H4 (cell line): ENCODE measurements around the gene FOXC2. TPM values are rescaled to one million over a fixed set of nuclear protein-coding genes. Genes with fewer than 3 reads are reported as not detected.

Source experiments
- DNase-seq: peaks from one replicate; pipeline ENCODE4 v3.0.0-alpha.2; 2015; ENCODE audit warnings: low spot score
- total RNA-seq: library from RNA; depleted of rRNA; stranded (reverse); fragments of >200 nt; shearing (Covaris generic); gene quantifications from 2 replicates; pipeline ENCODE4 v1.2.3, GENCODE V29; 2014

The FOXC2 gene
- total RNA-seq, 1 experiment from 2014 or later, result 0.60 TPM

DNA sequence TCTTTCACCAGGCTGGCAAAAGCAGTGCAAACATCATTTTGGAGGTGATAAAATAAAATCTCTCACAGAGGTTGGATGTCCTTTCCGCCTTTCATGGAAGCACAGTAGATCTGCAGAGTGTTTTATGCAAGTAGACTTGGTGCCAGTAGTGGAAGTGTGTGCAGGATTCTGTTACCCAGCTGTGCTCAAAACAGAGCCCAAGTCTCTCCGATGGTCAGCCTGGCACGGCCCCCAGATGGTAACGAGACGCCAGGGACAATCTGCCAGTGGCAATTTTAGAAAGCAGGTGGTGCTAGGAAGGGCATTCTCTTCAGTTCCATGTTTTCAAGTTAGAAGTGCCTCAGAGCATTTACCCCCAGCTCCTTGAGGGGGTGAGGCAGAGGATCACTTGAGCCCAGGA lies 10.1 kb upstream of the FOXC2 start:
- DNase-seq, result no peak

DNA sequence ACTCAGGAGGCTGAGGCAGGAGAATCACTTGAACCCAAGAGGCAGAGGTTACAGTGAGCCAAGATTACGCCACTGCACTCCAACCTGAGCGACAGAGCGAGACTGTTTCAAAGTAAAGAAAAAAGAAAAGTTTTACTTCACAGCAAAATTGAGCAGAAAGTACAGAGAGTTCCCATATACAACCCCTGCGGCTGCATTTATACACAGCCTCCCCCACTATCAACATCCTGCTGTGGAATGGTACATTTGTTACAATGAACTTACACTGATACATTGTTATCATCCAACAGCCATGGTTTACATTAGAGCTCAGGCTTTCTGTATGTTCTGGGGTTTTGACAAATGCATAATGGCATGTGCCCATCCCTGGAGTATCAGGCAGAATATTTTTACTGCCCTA lies 9.0 kb upstream of the FOXC2 start:
- no peak for DNase-seq

DNA sequence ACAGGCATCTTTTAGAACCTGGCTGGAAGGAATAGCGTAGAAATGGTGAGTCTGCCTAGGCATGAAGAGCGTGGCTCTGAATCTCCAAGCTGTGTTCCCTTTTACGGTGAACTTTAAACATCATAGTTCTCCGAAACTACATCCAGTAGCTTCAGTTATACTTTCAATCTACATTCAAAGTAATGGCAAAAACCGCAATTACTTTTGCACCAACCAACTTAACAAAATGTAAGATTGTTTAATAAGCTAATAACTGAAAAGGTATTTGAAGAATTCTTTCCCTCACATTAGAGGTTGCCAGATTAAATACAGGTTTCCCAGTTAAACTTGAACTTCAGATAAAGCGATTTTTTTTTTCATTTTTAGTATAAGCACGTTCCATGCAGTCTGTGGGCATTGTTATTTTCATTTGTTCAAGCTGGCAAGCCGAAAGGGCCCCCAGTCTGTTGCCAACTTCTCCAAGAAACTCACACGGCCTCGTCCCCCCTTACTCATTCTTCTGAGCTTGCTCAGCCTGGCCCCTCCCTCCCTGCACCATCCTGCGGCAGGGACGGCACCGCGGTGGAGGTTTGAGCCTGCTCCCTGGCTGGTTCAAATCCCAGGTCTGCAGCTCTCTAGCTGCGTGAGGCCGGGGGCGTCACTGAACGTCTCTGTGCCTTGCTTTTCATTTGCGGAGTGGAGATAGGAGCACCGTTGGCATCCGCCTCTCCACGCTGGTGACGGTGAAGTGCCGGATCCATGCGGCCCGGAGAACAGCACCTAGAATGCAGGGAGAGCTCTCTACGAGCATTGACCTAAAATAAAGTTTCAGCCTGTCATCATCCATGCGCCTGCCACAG lies 8.1 kb upstream of the FOXC2 start:
- DNase-seq, result no peak

DNA sequence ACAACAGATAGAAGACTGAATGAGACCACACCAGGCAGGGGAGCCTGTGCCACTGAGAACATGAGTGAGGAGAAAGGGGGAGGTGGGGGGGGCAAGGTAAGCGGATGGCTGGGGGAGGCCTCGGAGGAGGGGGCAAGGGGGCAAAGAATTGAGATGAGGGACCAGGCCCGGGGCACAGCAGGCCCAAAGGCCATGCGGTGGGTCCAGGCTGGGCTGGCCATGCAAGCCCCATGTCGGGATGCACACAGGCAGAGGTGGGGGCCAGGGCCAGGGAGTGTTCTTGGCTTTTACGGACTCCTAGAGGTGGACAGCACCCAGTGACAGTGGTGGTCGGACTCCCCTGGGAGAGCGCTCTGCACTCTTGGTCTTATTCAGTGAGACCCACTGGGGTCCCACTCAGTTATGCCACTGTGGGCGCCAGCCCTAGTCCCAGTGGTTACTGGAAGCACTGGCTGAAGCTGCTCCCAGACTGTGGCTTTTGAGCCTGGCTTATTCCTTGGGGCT lies 6.8 kb upstream of the FOXC2 start:
- no peak for DNase-seq

DNA sequence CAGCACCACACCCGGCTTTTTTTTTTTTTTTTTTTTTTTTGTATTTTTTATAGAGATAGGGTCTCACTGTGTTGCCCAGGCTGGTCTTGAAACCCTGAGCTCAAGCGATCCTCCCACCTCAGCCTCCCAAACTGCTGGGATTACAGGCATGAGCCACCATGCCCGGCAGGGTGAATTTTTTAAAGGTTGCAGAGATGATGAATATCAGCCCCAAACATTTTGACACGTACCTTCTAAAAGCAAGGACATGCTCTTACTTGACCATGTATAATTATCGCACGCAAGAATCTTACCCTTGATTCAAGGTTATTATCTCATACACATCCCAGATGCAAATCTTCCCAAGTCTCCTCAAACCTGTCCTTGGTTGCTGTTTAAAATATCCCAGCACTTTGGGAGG lies 4.3 kb upstream of the FOXC2 start:
- DNase-seq, result no peak

- DNase-seq, result peak; percentile 86
Measured at GRCh38 chr16:86563469-86564345, 2.9 kb upstream of the FOXC2 start.

DNA sequence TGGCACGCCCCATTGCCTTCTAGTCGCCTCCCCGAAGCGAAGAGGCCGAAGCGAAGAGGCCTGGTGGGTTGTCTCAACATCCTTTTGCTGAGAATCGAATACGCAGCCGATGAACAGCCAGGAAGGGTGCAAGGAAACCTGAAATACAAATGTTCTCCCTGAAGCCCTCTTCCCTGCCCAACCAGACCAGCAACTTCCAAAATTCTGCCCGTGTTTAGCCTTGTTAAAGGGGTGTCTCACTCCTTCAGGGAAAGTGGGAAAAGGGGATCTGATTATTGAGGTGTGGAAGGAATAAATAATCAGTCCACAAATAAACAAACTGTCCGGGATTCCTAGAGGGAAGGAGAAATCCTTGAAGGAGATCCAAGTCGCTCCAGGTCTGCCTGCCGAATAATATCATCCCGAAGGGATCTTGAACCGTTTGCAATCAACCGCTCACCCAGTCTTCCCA lies 1.4 kb upstream of the FOXC2 start:
- no peak for DNase-seq

DNA sequence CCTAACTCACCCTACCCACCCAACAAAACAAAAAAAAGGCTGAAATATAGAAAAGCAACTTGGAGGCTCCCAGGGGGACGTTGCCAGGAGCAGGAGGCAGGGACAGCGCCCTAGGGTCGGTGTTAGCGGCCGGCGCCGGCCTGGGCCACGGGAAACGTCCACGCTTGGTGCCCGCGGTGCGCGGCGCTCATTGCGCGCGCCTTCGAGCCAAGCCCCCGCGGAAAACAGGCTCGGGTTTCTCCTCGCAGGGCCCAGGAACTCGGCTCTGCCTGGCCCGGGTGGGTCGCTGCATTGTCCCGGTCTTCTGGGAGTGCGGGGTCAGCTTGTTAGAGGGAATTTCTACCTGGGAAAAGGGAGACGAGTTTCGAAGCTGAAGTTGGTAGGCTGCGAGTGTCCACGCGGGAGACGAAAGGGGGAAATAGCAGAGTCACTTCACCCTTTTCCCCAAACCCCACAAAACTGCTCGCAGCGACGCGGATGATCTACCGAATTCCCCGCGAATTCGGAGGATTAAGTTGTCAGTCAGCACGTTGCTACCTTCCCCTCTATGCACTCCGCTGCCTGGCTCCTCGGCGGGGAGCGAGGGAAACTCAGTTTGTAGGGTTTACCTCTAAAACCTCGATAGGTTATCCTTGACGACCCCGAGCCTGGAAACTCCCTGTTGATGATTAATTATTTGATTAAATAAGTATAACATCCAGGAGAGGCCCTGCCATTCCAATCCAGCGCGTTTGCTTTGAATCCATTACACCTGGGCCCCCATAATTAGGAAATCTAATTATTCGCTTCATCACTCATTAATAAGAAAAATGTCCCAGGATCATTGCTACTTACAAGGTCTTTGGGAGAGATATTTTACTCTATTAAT lies 751 bp upstream of the FOXC2 start:
- DNase-seq, result no peak

GRCh38 chr16:86566966-86567700 lies 504 bp downstream of the FOXC2 start:
- DNase-seq, result peak; percentile 44

DNA sequence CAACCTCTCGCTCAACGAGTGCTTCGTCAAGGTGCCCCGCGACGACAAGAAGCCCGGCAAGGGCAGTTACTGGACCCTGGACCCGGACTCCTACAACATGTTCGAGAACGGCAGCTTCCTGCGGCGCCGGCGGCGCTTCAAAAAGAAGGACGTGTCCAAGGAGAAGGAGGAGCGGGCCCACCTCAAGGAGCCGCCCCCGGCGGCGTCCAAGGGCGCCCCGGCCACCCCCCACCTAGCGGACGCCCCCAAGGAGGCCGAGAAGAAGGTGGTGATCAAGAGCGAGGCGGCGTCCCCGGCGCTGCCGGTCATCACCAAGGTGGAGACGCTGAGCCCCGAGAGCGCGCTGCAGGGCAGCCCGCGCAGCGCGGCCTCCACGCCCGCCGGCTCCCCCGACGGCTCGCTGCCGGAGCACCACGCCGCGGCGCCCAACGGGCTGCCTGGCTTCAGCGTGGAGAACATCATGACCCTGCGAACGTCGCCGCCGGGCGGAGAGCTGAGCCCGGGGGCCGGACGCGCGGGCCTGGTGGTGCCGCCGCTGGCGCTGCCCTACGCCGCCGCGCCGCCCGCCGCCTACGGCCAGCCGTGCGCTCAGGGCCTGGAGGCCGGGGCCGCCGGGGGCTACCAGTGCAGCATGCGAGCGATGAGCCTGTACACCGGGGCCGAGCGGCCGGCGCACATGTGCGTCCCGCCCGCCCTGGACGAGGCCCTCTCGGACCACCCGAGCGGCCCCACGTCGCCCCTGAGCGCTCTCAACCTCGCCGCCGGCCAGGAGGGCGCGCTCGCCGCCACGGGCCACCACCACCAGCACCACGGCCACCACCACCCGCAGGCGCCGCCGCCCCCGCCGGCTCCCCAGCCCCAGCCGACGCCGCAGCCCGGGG lies 1.3 kb downstream of the FOXC2 start:
- no peak for DNase-seq

- no peak for DNase-seq
Measured at GRCh38 chr16:86568677-86569623, 2.3 kb downstream of the FOXC2 start.

GRCh38 chr16:86569701-86570447 lies 3.2 kb downstream of the FOXC2 start:
- DNase-seq, result no peak

DNA sequence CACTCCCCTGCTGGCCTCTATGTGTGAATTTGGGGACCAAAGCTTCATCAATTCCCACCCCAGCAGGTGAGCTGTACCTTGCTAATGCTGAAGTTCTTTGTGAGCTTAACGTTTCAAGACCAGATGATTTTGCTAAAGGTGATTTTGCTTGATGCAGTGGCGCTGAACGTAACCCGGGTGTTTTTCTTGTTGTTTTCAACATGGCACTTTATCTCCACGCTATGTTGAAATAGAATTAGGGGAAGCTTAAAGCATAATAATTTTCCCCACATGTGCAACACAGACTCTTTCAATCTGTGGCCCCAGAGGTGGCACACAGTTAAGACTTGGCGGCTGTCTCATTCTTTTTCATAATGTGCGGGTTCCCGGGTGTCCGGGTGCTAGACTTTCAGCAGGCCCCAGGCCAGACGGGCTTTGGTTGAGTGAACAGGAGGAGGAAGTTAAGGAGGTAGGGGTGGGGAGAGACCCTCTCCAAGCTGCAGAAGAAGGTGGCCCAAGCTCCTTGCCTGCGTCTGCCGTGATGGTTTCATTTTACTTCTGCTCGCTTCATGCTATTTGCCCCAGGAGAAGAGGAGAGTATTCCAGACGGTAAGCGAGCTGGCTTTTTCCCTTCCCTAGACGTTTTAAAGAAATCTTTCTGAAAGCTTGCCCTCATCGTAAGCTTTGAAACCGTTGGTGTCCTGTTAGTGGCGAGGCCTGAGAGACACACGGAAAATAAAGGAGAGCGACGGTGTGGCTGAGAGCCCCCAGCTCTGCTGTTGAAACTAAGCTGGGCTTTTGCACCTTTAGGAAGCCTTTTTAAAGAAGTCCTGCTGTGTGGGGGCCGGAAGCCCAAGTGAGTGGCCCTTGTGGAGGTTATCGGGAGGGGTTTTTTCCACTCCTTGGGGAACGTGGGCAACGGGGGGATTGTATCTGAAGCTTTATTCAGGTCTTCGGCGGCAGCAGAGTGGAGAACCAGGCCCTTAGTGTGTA lies 4.2 kb downstream of the FOXC2 start:
- no peak for DNase-seq

DNA sequence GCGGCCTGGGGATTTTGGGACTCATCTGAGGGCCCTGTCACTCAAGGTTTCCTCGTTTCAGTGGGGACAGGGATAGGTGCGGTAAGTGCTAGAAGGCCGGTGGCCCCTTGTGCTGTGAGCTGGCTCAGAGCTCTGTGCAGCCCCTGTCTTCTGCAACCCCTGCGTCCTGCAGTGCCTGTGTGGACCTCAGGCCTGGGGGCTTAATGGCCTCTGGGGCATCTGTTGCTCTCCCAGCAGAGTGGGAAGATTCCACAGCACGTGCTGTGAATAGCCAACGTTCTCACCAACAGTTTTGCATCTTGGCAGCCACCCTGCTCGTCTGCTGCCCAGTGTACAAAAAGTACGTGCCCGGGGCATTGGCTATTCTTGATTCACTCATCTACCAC lies 4.9 kb downstream of the FOXC2 start:
- DNase-seq, result no peak

- no peak for DNase-seq
Measured at GRCh38 chr16:86572041-86572521, 5.5 kb downstream of the FOXC2 start.

GRCh38 chr16:86572606-86573005 lies 6.0 kb downstream of the FOXC2 start:
- DNase-seq, result no peak

- DNase-seq, result no peak
Measured at GRCh38 chr16:86573215-86573614, 6.6 kb downstream of the FOXC2 start.
